Adrenal gland (tissue), 12 donors: ENCODE measurements around the gene ZNF638. TPM values are rescaled to one million over a fixed set of nuclear protein-coding genes. Genes with fewer than 3 reads are reported as not detected.

ENCODE experiments used
- DNase-seq, 7 donors: peaks; one replicate each; pipeline ENCODE4 v3.0.0-alpha.2; 2019 to 2020
- H3K27ac ChIP-seq, 5 donors: fragments of 200-600 bp; sonication (generic) in 4 of 5; 1 replicate in 3 of 5; 2 replicates in 2 of 5; pipeline versions ENCODE4 v1.5.1 to v1.8.0; 2016 to 2020; ENCODE audit warnings: mild to moderate bottlenecking in 1 of 5
- H3K27me3 ChIP-seq: fragments of 200-600 bp; 2 replicates; pipeline ENCODE4 v1.8.0; 2021
- H3K36me3 ChIP-seq, 2 donors: fragments of 200-600 bp; replicated peaks in 1 of 2; 1 replicate in 1 of 2; 2 replicates in 1 of 2; pipeline versions ENCODE4 v1.5.1 to v1.8.0; 2018 to 2022
- H3K4me1 ChIP-seq, 2 donors: fragments of 200-600 bp; replicated peaks in 1 of 2; 1 replicate in 1 of 2; 2 replicates in 1 of 2; pipeline versions ENCODE4 v1.5.1 to v1.8.0; 2018 to 2021
- H3K4me3 ChIP-seq, 4 donors: fragments of 200-600 bp; sonication (generic) in 3 of 4; one replicate each; pipeline ENCODE4 v1.5.1; 2016 to 2018
- H3K9me3 ChIP-seq, 3 donors: fragments of 200-600 bp; sonication (generic) in 1 of 3; replicated peaks in 1 of 3; 1 replicate in 2 of 3; 2 replicates in 1 of 3; pipeline versions ENCODE4 v1.5.1 to v1.8.0; 2016 to 2021
- POLR2A ChIP-seq, 2 donors: fragments of 450-650 bp; IDR thresholded peaks; one replicate each; pipeline ENCODE4 v1.6.1; 2017; ENCODE audit warnings: antibody characterized with exemption in 2 of 2, mild to moderate bottlenecking in 2 of 2, moderate library complexity in 1 of 2
- WGBS, 4 donors: extraction: QIAGEN DNeasy Blood & Tissue Kit in 2 of 4; methylation state at CpG; one replicate each; pipeline versions ENCODE4 v1.1.5 to v1.1.7; 2013 to 2017; 5-methylcytosine and 5-hydroxymethylcytosine counted together
- intact Hi-C, 2 donors: fragments of 100-400 bp; cut with DNase I; formaldehyde crosslinking; loops; one replicate each; pipeline versions ENCODE4 v1.14.1 to v1.15.0; 2022 to 2023
- polyA plus RNA-seq, 3 donors: library from polyadenylated mRNA; stranded (reverse); fragments of 200-250 nt in 2 of 3; fragments of 350-450 nt in 1 of 3; fragmentation: Illumina TruSeq in 1 of 3; extraction: RNeasy Lipid Tissue Mini Kit (QIAGEN cat#74804) in 1 of 3; gene quantifications; one replicate each; pipeline ENCODE4 v1.2.3, GENCODE V29; 2013 to 2014
- total RNA-seq, 9 donors: library from RNA; depleted of rRNA in 4 of 9; stranded (reverse); fragments of >200 nt in 4 of 9; fragments of 120-200 nt in 1 of 9; fragmentation: NEBNext Ultra II Directional in 1 of 9; extraction: Animal tissue kit (Norgen Biotek cat#: 25700) in 1 of 9; gene quantifications; one replicate each; pipeline versions ENCODE4 v1.1.0 to v1.2.4, GENCODE V29; 2013 to 2023
- TF ChIP-seq, protein P1 (sequence below), 6 experiments: fragments of 450-650 bp in 4 of 6; fragments of 200-600 bp in 2 of 6; sonication (generic) in 1 of 6; IDR thresholded peaks; 1 replicate in 5 of 6; 2 replicates in 1 of 6; pipeline versions ENCODE4 v1.5.1 to v1.8.0; 2016 to 2021; ENCODE audit warnings: antibody characterized with exemption in 6 of 6, mild to moderate bottlenecking in 2 of 6, moderate library complexity in 1 of 6
- donor health status: healthy with polysubstance abuse.
- donor health status: Bipolar disorder and iron deficiency.
- donor health status: DM: yes; HTN: yes; CAD: no.
- donor health status: DM: no; HTN: no; CAD: no.
- donor health status: DM: no; HTN: no; CAD: no.
- donor health status: DM: yes; HTN: yes; CAD: no.

The ZNF638 gene
- total and polyA plus RNA-seq, 12 donors: 60.1 to 525 (median 139) TPM

DNA sequence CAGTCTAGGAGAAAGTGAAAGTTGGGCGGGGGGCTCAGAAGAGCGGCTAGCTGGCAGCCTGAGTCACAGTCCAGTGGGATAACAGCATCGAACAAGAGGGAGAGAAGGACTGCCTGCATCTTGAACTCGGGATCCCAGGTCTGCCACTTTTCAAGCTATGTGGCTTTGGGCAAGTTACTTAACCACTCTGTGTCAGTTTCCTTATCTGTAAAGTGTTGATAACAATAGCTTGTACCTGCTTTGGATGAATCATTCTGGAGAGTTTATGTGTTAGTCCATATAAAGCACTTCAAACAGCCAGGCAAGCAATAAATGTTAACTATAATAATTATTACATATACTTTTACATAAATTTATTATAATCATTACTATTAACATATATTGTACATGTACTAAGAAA lies 126.3 kb downstream of the ZNF638 start:
- no peaks in the 10 kb centered on the region for H3K9me3 ChIP-seq
- intact Hi-C loops: no loop called here
- no peak overlapping the region for H3K27ac ChIP-seq
- 80 to 92% (median 84%) methylated on average over 4 of the region's 4 CpGs for WGBS, 4 donors
- DNase-seq: peak in 1 of 7 donors; percentile 20
- peaks cover 13 to 16% of the 10 kb centered on the region in 2 donors for H3K4me1 ChIP-seq
- TF ChIP-seq, protein P1, sequence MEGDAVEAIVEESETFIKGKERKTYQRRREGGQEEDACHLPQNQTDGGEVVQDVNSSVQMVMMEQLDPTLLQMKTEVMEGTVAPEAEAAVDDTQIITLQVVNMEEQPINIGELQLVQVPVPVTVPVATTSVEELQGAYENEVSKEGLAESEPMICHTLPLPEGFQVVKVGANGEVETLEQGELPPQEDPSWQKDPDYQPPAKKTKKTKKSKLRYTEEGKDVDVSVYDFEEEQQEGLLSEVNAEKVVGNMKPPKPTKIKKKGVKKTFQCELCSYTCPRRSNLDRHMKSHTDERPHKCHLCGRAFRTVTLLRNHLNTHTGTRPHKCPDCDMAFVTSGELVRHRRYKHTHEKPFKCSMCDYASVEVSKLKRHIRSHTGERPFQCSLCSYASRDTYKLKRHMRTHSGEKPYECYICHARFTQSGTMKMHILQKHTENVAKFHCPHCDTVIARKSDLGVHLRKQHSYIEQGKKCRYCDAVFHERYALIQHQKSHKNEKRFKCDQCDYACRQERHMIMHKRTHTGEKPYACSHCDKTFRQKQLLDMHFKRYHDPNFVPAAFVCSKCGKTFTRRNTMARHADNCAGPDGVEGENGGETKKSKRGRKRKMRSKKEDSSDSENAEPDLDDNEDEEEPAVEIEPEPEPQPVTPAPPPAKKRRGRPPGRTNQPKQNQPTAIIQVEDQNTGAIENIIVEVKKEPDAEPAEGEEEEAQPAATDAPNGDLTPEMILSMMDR (IDR thresholded peaks at IDR 0.05): no peak
- H3K4me3 ChIP-seq: no peak overlapping the region
- no peaks in the 10 kb centered on the region for H3K36me3 ChIP-seq
- peaks cover 21% of the 10 kb centered on the region for H3K27me3 ChIP-seq

DNA sequence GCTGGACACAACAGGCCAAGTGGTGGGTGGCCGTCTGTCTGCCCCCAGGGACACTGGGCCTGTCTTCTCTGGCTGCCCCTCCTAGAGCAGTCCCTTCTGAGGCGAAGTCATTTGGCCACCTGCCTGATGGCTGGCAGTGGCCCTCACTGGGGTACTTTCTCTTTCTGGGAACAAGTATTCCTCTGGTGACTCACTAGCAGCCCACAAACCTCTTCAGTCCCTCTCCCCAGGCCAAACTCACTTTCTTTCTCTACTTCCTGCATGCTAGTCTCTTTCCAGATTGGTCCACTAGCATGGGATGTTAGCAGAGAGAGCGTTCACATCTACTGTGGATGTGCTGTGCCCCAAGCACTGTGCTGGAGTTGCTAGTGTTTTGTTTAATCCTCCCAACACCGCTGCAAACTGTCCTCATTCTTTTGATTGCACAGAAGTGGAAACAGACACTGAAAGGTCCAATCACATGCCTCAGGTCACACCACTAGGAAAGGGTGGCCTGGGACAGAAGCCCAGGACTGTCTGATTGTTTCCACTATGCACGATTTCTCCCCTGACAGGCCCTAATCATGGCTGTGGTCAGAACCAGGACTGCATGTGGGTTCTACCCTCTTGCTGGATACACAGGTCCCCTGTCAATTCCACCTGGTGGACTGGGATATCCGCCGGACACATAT lies 127.0 kb downstream of the ZNF638 start:
- Histone ChIP-seq H3K36me3 (no peaks in the 10 kb centered on the region), H3K27me3 (peaks cover 21% of the 10 kb centered on the region), H3K4me1 (peaks cover 7 to 10% of the 10 kb centered on the region in 2 donors), H3K4me3 (no peak overlapping the region), H3K9me3 (no peaks in the 10 kb centered on the region), H3K27ac (no peak overlapping the region)
- 76 to 85% (median 81%) methylated on average over 7 of the region's 7 CpGs for WGBS, 4 donors
- TF ChIP-seq, protein P1 (IDR thresholded peaks at IDR 0.05): no peak
- no peak for TF ChIP-seq POLR2A (IDR thresholded peaks at IDR 0.05)
- intact Hi-C loops: no loop called here
- peak in 2 of 7 donors; percentile 12 to 28 for DNase-seq

DNA sequence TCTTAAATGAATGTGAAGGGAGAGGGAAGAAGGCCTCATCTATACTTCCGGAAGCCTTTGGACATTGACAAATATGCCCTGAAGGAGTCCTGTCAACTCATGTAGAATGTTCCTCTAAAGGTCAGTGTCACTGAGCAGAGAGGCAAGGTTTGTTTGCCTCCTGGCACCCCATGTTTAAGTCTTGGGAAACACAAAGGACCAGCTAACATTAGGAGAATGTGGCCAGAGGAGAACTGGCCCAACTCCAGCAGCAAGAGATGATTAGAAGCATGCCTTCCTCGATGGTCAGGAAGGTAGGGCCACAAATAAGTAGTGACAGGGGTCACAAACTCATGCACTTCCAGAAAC lies 127.5 kb downstream of the ZNF638 start:
- no peak overlapping the region for H3K4me3 ChIP-seq
- H3K27ac ChIP-seq: no peak overlapping the region
- intact Hi-C loops: no loop called here
- DNase-seq: peak in 2 of 7 donors; percentile 11 to 35
- peaks cover 2 to 5% of the 10 kb centered on the region in 2 donors for H3K4me1 ChIP-seq
- 79 to 90% (median 79%) methylated on average over 2 of the region's 2 CpGs for WGBS, 4 donors
- H3K9me3 ChIP-seq: no peaks in the 10 kb centered on the region
- H3K36me3 ChIP-seq: no peaks in the 10 kb centered on the region
- peaks cover 16% of the 10 kb centered on the region for H3K27me3 ChIP-seq
- TF ChIP-seq, protein P1 (IDR thresholded peaks at IDR 0.05): no peak
- no peak for TF ChIP-seq POLR2A (IDR thresholded peaks at IDR 0.05)

DNA sequence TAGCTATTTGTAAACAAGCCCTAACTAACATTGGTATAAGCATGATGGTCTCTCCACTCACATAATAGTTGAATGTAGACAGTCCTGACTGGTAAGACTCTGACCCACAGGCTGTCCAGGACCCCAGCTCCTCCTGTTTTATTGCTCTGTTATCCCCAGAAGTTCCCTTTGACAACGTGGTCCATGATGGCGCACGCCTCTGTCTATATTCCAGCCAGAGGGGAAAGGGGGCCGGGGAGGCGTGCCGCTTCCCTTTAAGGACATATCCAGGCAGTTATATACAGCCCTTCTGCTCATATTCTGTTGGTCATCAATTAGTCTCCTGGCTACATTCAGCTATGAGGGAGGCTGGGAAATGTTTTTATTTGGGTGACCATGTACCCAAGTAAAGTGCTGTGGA lies 128.5 kb downstream of the ZNF638 start:
- TF ChIP-seq POLR2A (IDR thresholded peaks at IDR 0.05): no peak
- TF ChIP-seq, protein P1 (IDR thresholded peaks at IDR 0.05): no peak
- H3K4me3 ChIP-seq: no peak overlapping the region
- WGBS, 4 donors: 81 to 94% (median 88%) methylated on average over 6 of the region's 6 CpGs
- H3K36me3 ChIP-seq: no peaks in the 10 kb centered on the region
- H3K9me3 ChIP-seq: no peaks in the 10 kb centered on the region
- H3K4me1 ChIP-seq: no peaks in the 10 kb centered on the region
- intact Hi-C loops: no loop called here
- peak in 2 of 7 donors; percentile 7 to 23 for DNase-seq
- H3K27ac ChIP-seq: no peak overlapping the region
- peaks cover 6% of the 10 kb centered on the region for H3K27me3 ChIP-seq
